ENCODE data around the gene USP19.

The USP19 gene

GRCh38 chr3:49133226-49133951 lies 12.8 kb upstream of the USP19 start:
- peak; percentile 92 for DNase-seq

GRCh38 chr3:49132437-49133225 lies 12.0 kb upstream of the USP19 start, which contains the start of gene LAMB2:
TSS of gene LAMB2 (minus strand) at chr3:49133050. CDS start at chr3:49132867, 183 bp downstream.
- peak; percentile 78 for DNase-seq

- DNase-seq, result no peak
These were observed 11.4 kb upstream of the USP19 start for GRCh38 chr3:49132073-49132436.

- no peak for DNase-seq
These were observed 11.0 kb upstream of the USP19 start for GRCh38 chr3:49131576-49131975.

GRCh38 chr3:49131040-49131439 lies 10.4 kb upstream of the USP19 start:
- no peak for DNase-seq

- DNase-seq, result no peak
These were observed 4.5 kb upstream of the USP19 start for GRCh38 chr3:49124991-49125670.

- no peak for DNase-seq
These were observed 3.6 kb upstream of the USP19 start for GRCh38 chr3:49124203-49124602.

- no peak for DNase-seq
These were observed 3.1 kb upstream of the USP19 start for GRCh38 chr3:49123687-49124086.

- no peak for DNase-seq
These were observed 2.4 kb upstream of the USP19 start for GRCh38 chr3:49122886-49123545.

GRCh38 chr3:49122451-49122850 lies 1.8 kb upstream of the USP19 start:
- no peak for DNase-seq

GRCh38 chr3:49122022-49122421 lies 1.4 kb upstream of the USP19 start:
- DNase-seq, result no peak

- DNase-seq, result no peak
These were observed 611 bp upstream of the USP19 start for GRCh38 chr3:49121132-49121736.

- no peak for DNase-seq
These were observed 556 bp downstream of the USP19 start for GRCh38 chr3:49120096-49120437.

GRCh38 chr3:49119439-49119838 lies 1.2 kb downstream of the USP19 start:
- DNase-seq, result no peak

- DNase-seq, result no peak
These were observed 1.6 kb downstream of the USP19 start for GRCh38 chr3:49119036-49119435.

- no peak for DNase-seq
These were observed 8.4 kb downstream of the USP19 start for GRCh38 chr3:49112262-49112661.

GRCh38 chr3:49111347-49111746 lies 9.3 kb downstream of the USP19 start:
- no peak for DNase-seq

GRCh38 chr3:49110780-49111179 lies 9.8 kb downstream of the USP19 start:
- DNase-seq, result no peak

- no peak for DNase-seq
These were observed 12.3 kb downstream of the USP19 start for GRCh38 chr3:49108346-49108745.

- peak; percentile 94 for DNase-seq
These were observed 16.0 kb downstream of the USP19 start, which contains the start of gene QARS1 for GRCh38 chr3:49104427-49105291. TSS of gene QARS1 (minus strand) at chr3:49104757. CDS start at chr3:49104733, 24 bp downstream.

- DNase-seq, result no peak
These were observed 16.6 kb downstream of the USP19 start for GRCh38 chr3:49104052-49104426.

Data from fibroblast of upper back skin (primary cell).